T-helper 2 cell treated with Interferon-gamma antibody and Interleukin-4, amounts not matched to agents 5 μg/mL and 100 μg/mL, for 36 hours (primary cell): Measurements from ENCODE around the gene SFMBT2.

Experiments used
- DNase-seq: peaks from one replicate; pipeline ENCODE4 v3.0.0; 2021; ENCODE audit warnings: low spot score
- H3K27ac Mint-ChIP-seq: one replicate; pipeline ENCODE4 v1.8.0; 2021; ENCODE audit warnings: mild to moderate bottlenecking, mixed read lengths
- H3K27me3 Mint-ChIP-seq: one replicate; pipeline ENCODE4 v1.8.0; 2021; ENCODE audit warnings: low read depth, mixed read lengths
- H3K36me3 Mint-ChIP-seq: one replicate; pipeline ENCODE4 v1.8.0; 2021; ENCODE audit warnings: low read depth, mixed read lengths
- H3K4me1 Mint-ChIP-seq: one replicate; pipeline ENCODE4 v1.8.0; 2021; ENCODE audit warnings: low read depth, mixed read lengths
- H3K4me3 Mint-ChIP-seq: one replicate; pipeline ENCODE4 v1.8.0; 2022; ENCODE audit warnings: mild to moderate bottlenecking, moderate library complexity, mixed read lengths
- H3K9me3 Mint-ChIP-seq: one replicate; pipeline ENCODE4 v1.8.0; 2021; ENCODE audit warnings: mixed read lengths

Gene SFMBT2

DNA sequence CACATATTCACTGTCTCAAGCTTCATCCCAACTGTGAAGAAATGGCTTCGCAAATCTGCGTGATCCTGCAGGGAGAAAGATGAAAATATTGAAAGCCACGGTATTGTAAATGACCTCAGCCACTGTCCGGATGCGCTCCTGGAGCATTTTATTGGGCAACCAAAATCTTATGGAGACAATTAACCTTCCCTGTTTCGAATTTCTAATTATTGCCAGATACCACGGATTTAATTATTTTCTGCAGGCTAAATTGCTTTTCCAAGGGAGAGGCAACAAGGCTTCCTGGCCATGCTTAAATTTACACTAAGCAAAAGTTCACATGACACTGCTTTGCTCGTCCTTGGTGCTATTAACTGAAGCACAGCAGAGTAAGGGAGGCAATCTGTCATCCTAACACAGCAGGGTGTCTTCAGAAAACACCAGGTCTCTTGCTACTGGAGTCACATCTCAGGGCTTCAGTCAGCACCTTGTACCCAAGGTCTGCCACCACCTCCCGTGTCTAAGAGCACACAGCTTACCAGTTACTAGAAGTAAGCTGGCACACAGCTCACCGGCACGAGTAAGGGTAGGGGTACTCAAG, 162.2 kb downstream of the SFMBT2 start:
- no peak overlapping the region for H3K4me3 Mint-ChIP-seq
- DNase-seq = no peak
- no peaks in the 10 kb centered on the region for H3K27me3 Mint-ChIP-seq
- H3K9me3 Mint-ChIP-seq = no peaks in the 10 kb centered on the region
- H3K4me1 Mint-ChIP-seq = peaks cover 22% of the 10 kb centered on the region
- H3K27ac Mint-ChIP-seq = no peak overlapping the region
- peaks cover 24% of the 10 kb centered on the region for H3K36me3 Mint-ChIP-seq

- H3K9me3 Mint-ChIP-seq = no peaks in the 10 kb centered on the region
- no peaks in the 10 kb centered on the region for H3K27me3 Mint-ChIP-seq
- no peak overlapping the region for H3K27ac Mint-ChIP-seq
- H3K4me3 Mint-ChIP-seq = no peak overlapping the region
- peaks cover 25% of the 10 kb centered on the region for H3K4me1 Mint-ChIP-seq
- H3K36me3 Mint-ChIP-seq = peaks cover 27% of the 10 kb centered on the region
- no peak for DNase-seq
Measured at GRCh38 chr10:7248148-7248547, 162.7 kb downstream of the SFMBT2 start.

DNA sequence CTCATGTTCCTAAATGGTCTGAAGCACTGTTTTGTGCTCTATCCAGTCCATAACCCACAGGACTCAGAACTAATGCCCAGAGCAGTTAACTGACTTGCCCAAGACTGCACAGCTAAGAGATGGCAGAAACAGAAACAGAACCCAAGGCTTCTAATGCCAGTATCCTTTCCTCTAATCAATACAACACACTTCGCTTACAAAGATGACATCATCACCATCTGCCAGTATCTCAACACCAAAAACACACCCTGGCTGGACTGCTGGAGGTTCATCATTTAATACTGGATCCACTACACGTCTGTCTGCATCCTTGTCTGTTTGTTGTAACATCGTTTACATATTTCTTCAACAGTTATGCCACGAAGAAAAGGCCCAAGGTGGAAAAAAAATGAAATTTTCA, 165.3 kb downstream of the SFMBT2 start:
- Mint-ChIP-seq H3K4me1 (peaks cover 28% of the 10 kb centered on the region), H3K36me3 (peaks cover 43% of the 10 kb centered on the region), H3K27me3 (no peaks in the 10 kb centered on the region), H3K27ac (no peak overlapping the region), H3K9me3 (no peaks in the 10 kb centered on the region), H3K4me3 (no peak overlapping the region)
- no peak for DNase-seq

DNA sequence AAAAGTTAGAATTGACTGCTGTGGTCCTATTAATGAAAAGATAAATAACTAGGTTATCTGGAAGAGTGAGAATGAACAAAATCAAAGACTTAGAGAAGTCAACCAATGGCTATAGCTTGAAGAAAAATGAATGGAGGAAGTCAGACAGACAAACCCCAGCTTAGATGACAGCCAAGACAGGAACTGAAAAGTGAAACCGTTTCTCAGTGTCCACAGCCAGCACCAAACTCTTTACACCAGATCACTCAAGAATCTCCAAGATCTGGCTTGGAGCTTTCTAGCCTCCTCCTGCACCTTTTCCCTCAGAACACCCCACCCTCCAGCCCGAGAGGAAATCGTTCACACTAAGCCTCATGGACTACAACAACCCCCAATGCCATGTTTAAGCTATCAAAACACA, 167.0 kb downstream of the SFMBT2 start:
- peak overlapping the region; percentile 56 for H3K27ac Mint-ChIP-seq
- DNase-seq = no peak
- H3K27me3 Mint-ChIP-seq = no peaks in the 10 kb centered on the region
- peak overlapping the region; percentile 40 for H3K4me3 Mint-ChIP-seq
- peaks cover 56% of the 10 kb centered on the region for H3K36me3 Mint-ChIP-seq
- no peaks in the 10 kb centered on the region for H3K9me3 Mint-ChIP-seq
- peaks cover 42% of the 10 kb centered on the region for H3K4me1 Mint-ChIP-seq

- Mint-ChIP-seq H3K27ac (no peak overlapping the region), H3K36me3 (peaks cover 58% of the 10 kb centered on the region), H3K4me1 (peaks cover 45% of the 10 kb centered on the region), H3K27me3 (no peaks in the 10 kb centered on the region), H3K9me3 (no peaks in the 10 kb centered on the region), H3K4me3 (no peak overlapping the region)
- DNase-seq = no peak
Measured at GRCh38 chr10:7243139-7243538, 167.7 kb downstream of the SFMBT2 start.

DNA sequence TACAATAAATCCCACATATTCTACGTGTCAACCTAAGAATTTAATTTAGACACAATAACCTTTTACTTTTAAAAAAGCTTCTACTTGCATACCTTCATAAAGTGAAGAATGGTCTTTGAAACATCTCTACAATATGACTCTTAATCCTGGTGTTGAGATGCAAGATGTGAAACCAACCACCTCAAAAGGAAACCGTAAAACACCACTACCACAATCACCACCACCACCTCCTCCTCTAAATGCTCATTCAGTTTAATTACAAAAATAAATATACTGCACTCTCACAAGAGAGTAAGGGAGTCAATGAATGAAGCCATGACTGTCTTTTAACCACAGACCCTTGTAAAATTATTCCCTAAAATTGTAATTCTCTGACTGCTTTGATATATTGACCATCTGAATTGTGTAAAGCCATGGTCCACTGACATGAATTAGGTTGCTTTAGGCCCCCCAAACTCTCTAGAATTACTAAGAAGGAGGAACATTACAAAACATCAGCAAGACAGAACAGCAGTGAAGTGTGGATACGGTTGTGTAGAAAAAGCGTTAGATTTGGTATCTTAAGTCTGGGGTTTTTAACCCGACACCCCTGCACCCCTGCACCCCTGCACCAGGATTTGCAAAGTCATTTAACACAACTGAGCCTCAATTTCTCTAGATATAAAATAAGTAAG, 171.4 kb downstream of the SFMBT2 start:
- peaks cover 15% of the 10 kb centered on the region for H3K9me3 Mint-ChIP-seq
- DNase-seq = peak; percentile 52
- H3K27ac Mint-ChIP-seq = no peak overlapping the region
- no peaks in the 10 kb centered on the region for H3K27me3 Mint-ChIP-seq
- H3K4me1 Mint-ChIP-seq = peaks cover 45% of the 10 kb centered on the region
- H3K4me3 Mint-ChIP-seq = peak overlapping the region; percentile 36
- H3K36me3 Mint-ChIP-seq = peaks cover 74% of the 10 kb centered on the region

DNA sequence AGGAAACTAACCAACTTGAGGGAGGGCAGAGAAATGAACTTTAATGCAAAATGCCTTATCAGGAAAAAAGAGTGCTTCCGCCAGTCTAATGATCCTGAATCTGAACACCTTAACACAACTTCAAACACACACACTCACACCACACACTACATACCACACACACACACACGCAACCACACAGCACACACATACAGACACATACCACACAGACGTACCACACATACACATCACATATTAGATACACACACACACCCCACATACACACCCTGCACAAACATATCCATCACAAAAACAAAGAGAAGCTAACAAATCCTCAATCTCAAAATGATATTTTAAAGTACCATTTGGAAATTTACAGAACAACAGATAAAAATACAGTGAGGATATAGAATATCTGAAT, 175.5 kb downstream of the SFMBT2 start:
- H3K9me3 Mint-ChIP-seq = peaks cover 15% of the 10 kb centered on the region
- H3K4me1 Mint-ChIP-seq = peaks cover 35% of the 10 kb centered on the region
- no peak for DNase-seq
- H3K27ac Mint-ChIP-seq = no peak overlapping the region
- peaks cover 52% of the 10 kb centered on the region for H3K36me3 Mint-ChIP-seq
- no peaks in the 10 kb centered on the region for H3K27me3 Mint-ChIP-seq
- H3K4me3 Mint-ChIP-seq = no peak overlapping the region

DNA sequence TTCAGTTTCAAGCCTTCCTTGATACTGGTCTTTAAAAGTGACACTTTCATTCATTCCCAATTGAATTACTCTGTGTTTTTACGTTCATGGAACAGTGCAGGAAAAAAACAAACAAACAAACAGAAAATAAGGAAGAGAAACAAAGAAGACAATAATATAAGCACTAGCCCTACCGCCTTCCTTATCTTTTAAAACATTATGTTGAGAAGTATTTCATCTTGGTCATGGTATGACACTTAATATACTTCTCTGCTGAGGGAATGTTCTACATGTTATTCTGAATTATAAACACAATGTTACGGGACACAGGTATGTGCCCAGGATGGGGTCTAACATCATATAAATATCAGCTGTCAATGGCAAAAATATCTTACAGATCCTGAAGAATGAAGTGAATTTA, 176.7 kb downstream of the SFMBT2 start:
- H3K36me3 Mint-ChIP-seq = peaks cover 46% of the 10 kb centered on the region

GRCh38 chr10:7233259-7233991, 177.4 kb downstream of the SFMBT2 start:
- H3K4me3 Mint-ChIP-seq = peak overlapping the region; percentile 25
- peaks cover 47% of the 10 kb centered on the region for H3K36me3 Mint-ChIP-seq
- H3K27ac Mint-ChIP-seq = peak overlapping the region; percentile 16
- no peak for DNase-seq
- no peaks in the 10 kb centered on the region for H3K27me3 Mint-ChIP-seq
- peaks cover 20% of the 10 kb centered on the region for H3K4me1 Mint-ChIP-seq
- H3K9me3 Mint-ChIP-seq = peaks cover 15% of the 10 kb centered on the region

More for the DNA sequence above, 176.7 kb downstream of the SFMBT2 start:
- peaks cover 15% of the 10 kb centered on the region for H3K9me3 Mint-ChIP-seq
- no peak for DNase-seq
- H3K27ac Mint-ChIP-seq = no peak overlapping the region
- no peak overlapping the region for H3K4me3 Mint-ChIP-seq
- peaks cover 24% of the 10 kb centered on the region for H3K4me1 Mint-ChIP-seq
- H3K27me3 Mint-ChIP-seq = no peaks in the 10 kb centered on the region

GRCh38 chr10:7231509-7232414, 179.1 kb downstream of the SFMBT2 start:
- Mint-ChIP-seq H3K9me3 (peaks cover 15% of the 10 kb centered on the region), H3K4me1 (peaks cover 17% of the 10 kb centered on the region), H3K27ac (no peak overlapping the region), H3K27me3 (no peaks in the 10 kb centered on the region), H3K36me3 (peaks cover 46% of the 10 kb centered on the region), H3K4me3 (no peak overlapping the region)
- no peak for DNase-seq

DNA sequence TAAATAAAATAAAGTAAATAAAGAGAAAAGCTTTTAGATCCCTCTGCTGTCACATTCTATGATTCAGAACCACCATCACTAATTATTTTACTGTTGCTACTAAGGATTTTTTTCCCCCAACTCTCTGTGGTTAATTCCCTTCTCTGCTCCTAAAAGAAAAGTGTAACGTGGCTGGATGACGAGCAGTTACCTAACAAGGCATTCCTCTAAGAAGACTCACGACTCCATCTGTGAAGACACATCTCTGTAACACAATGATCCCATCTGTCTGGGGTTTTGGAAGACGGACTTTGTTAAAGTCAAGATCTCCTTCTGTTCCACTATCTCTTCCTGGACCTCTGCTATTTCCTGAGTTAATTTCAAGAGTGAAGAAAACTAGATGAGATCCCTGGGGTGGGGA, 179.9 kb downstream of the SFMBT2 start:
- H3K27ac Mint-ChIP-seq = no peak overlapping the region
- peaks cover 17% of the 10 kb centered on the region for H3K4me1 Mint-ChIP-seq
- H3K9me3 Mint-ChIP-seq = peaks cover 8% of the 10 kb centered on the region
- peaks cover 48% of the 10 kb centered on the region for H3K36me3 Mint-ChIP-seq
- no peaks in the 10 kb centered on the region for H3K27me3 Mint-ChIP-seq
- no peak overlapping the region for H3K4me3 Mint-ChIP-seq
- DNase-seq = no peak

DNA sequence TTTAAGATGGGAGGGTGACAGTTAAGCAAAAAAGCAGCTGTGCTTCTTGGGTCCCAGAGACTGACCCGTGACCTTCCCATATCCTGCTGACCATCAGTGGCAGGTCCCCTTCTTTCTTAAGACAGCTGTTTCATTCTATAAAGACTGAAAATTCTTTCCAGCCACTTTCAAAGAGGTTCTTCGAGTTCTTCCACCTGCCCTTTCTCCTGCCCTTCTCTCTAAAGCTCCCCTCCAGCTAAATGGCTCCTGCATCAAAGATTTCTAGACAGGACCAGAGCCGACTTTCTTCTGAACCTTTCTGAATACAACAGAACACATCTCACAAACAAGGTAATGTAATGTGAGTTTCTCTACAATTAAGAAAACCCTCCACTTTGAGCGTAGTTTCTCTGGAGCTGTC, 180.8 kb downstream of the SFMBT2 start:
- DNase-seq = no peak
- Mint-ChIP-seq H3K4me3 (no peak overlapping the region), H3K36me3 (peaks cover 42% of the 10 kb centered on the region), H3K9me3 (peaks cover 4% of the 10 kb centered on the region), H3K27ac (no peak overlapping the region), H3K4me1 (peaks cover 15% of the 10 kb centered on the region), H3K27me3 (no peaks in the 10 kb centered on the region)

DNA sequence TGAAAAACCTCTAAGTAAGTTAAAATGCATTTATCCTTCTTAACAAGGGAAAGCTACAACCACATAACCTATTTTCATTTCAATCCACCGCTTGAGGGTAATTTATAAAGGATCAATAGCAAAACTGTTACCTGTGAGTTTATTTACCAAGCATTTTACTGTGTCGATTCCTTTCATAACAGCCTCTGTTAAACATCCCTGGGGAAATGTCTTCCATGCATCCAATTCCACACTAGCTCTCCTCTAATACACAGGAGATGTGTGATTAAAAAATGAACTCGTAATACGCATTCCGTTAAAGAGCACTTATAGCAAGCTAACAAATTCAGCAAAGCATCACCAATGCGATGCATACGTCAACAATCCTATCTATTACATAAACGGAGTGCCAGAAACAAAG, 185.7 kb downstream of the SFMBT2 start:
- DNase-seq = no peak
- H3K27me3 Mint-ChIP-seq = no peaks in the 10 kb centered on the region
- peaks cover 20% of the 10 kb centered on the region for H3K9me3 Mint-ChIP-seq
- H3K36me3 Mint-ChIP-seq = peaks cover 54% of the 10 kb centered on the region
- no peak overlapping the region for H3K27ac Mint-ChIP-seq
- no peak overlapping the region for H3K4me3 Mint-ChIP-seq
- H3K4me1 Mint-ChIP-seq = no peaks in the 10 kb centered on the region
